Spleen (tissue), 7 donors: ENCODE data around the gene TMED9.
"Not testable (repeated sequence)": the region's sequence is repeated elsewhere in the genome, so short reads cannot be mapped to it uniquely, and the experiment has no call there.

ENCODE experiments used
- CTCF ChIP-seq, 11 experiments: fragments of 200-600 bp in 7 of 11; fragments of 450-650 bp in 4 of 11; sonication (generic) in 4 of 11; IDR thresholded peaks in 8 of 11; conservative IDR thresholded peaks in 3 of 11; 1 replicate in 7 of 11; 2 replicates in 4 of 11; pipeline versions ENCODE4 v1.4.0 to v1.8.0; 2016 to 2021; ENCODE audit warnings: antibody characterized with exemption in 11 of 11, inconsistent platforms in 4 of 11, mild to moderate bottlenecking in 1 of 11
- POLR2A ChIP-seq, 3 donors: fragments of 450-650 bp; IDR thresholded peaks; one replicate each; pipeline ENCODE4 v1.5.1; 2017; ENCODE audit warnings: antibody characterized with exemption in 3 of 3, mild to moderate bottlenecking in 1 of 3
- POLR2AphosphoS5 ChIP-seq, 3 donors: sonication (generic); formaldehyde crosslinking; IDR thresholded peaks; one replicate each; pipeline ENCODE4 v1.5.1; 2017; ENCODE audit warnings: antibody characterized with exemption in 3 of 3
- donor health status: DM: no; HTN: no; CAD: no; lungs with moderate emphysema.
- donor health status: DM: no; HTN: no; CAD: no.
- donor health status: DM: no; HTN: no; CAD: no.

- TF ChIP-seq CTCF (IDR thresholded peaks at IDR 0.05 in 8 of 11, conservative IDR thresholded peaks at IDR 0.05 in 3 of 11); POLR2A (IDR thresholded peaks at IDR 0.05); POLR2AphosphoS5 (IDR thresholded peaks at IDR 0.05): not testable (repeated sequence)
These were observed 38.2 kb downstream of the TMED9 start for GRCh38 chr5:177630186-177630585.
